H1 (cell line): Measurements from ENCODE around the gene NR1I3. TPM values are rescaled to one million over a fixed set of nuclear protein-coding genes. Genes with fewer than 3 reads are reported as not detected.

Experiments
- CTCF ChIA-PET: fragments of 300-600 bp; sonication (Branson Sonifier 250); formaldehyde crosslinking; loops from one replicate; lab custom pipeline; 2021; ENCODE audit not compliant: partially characterized antibody; lab: Charles Lee
- POLR2A ChIA-PET: fragments of 300-600 bp; sonication (Branson Sonifier 250); formaldehyde crosslinking; loops from one replicate; lab custom pipeline; 2021; ENCODE audit warnings: inconsistent platforms; ENCODE audit not compliant: partially characterized antibody; lab: Charles Lee
- DNase-seq, 2 experiments: peaks; one replicate each; pipeline versions ENCODE4 v3.0.0 to v3.0.0-alpha.2; 2010 to 2022; ENCODE audit warnings: low spot score in 2 of 2, low read depth in 1 of 2, mixed read lengths in 1 of 2
- FAIRE-seq: peaks from 2 replicates; lab custom pipeline; 2011; peaks lifted over from hg19 to GRCh38; lab: Jason Lieb, UNC
- H2AFZ ChIP-seq: 2 replicates; pipeline ENCODE4 v1.8.1; 2012; ENCODE audit warnings: low read length, inconsistent platforms
- H2AK5ac ChIP-seq: 2 replicates; pipeline ENCODE4 v1.6.1; 2013; ENCODE audit warnings: low read depth, low read length
- H2BK120ac ChIP-seq: replicated peaks from 2 replicates; pipeline ENCODE3; 2013; ENCODE audit warnings: low read depth, low read length, inconsistent platforms
- H2BK12ac ChIP-seq: 2 replicates; pipeline ENCODE4 v1.6.1; 2013; ENCODE audit warnings: low read depth, low read length
- H2BK15ac ChIP-seq: 2 replicates; pipeline ENCODE4 v1.6.1; 2013; ENCODE audit warnings: low read length
- H2BK20ac ChIP-seq: 2 replicates; pipeline ENCODE4 v1.6.1; 2013; ENCODE audit warnings: low read length
- H2BK5ac ChIP-seq: 2 replicates; pipeline ENCODE4 v1.6.1; 2013; ENCODE audit warnings: low read depth, low read length
- H3K14ac ChIP-seq: 2 replicates; pipeline ENCODE4 v1.6.1; 2013; ENCODE audit warnings: inconsistent platforms; ENCODE audit not compliant: insufficient read length
- H3K18ac ChIP-seq: 2 replicates; pipeline ENCODE4 v1.6.1; 2013; ENCODE audit warnings: low read length; ENCODE audit errors: extremely low read depth
- H3K23ac ChIP-seq: 2 replicates; pipeline ENCODE4 v1.6.1; 2013; ENCODE audit warnings: inconsistent platforms; ENCODE audit not compliant: insufficient read length
- H3K23me2 ChIP-seq: 2 replicates; pipeline ENCODE4 v1.6.1; 2013; ENCODE audit warnings: low read depth, low read length
- H3K27ac ChIP-seq: 2 replicates; pipeline ENCODE4 v1.6.1; 2011; ENCODE audit warnings: low read depth, low read length, inconsistent platforms
- H3K27me3 ChIP-seq, 4 experiments: replicated peaks in 1 of 4; 1 replicate in 1 of 4; 2 replicates in 3 of 4; pipeline versions ENCODE4 v1.6.1 to v1.8.1; 2011 to 2013; ENCODE audit warnings: low read length in 3 of 4, mild to moderate bottlenecking in 3 of 4, inconsistent platforms in 2 of 4, mixed read lengths in 2 of 4, moderate library complexity in 1 of 4; ENCODE audit not compliant: control insufficient read depth in 3 of 4, insufficient read depth in 3 of 4; ENCODE audit errors: extremely low read depth in 1 of 4
- H3K36me3 ChIP-seq, 4 experiments: 2 replicates each; pipeline versions ENCODE4 v1.6.1 to v1.8.1; 2011 to 2013; ENCODE audit warnings: mild to moderate bottlenecking in 4 of 4, low read length in 3 of 4, moderate library complexity in 2 of 4, control low read depth in 1 of 4, inconsistent platforms in 1 of 4; ENCODE audit not compliant: insufficient read depth in 4 of 4, control insufficient read depth in 2 of 4
- H3K4ac ChIP-seq: replicated peaks from 2 replicates; pipeline ENCODE3; 2013; ENCODE audit warnings: low read length, low read depth, mixed read lengths, inconsistent platforms; ENCODE audit not compliant: insufficient read length
- H3K4me1 ChIP-seq, 4 experiments: replicated peaks in 1 of 4; 1 replicate in 1 of 4; 2 replicates in 3 of 4; pipeline versions ENCODE4 v1.6.1 to v1.8.1; 2011 to 2013; ENCODE audit warnings: low read length in 3 of 4, inconsistent platforms in 2 of 4, mixed read lengths in 1 of 4; ENCODE audit not compliant: insufficient read depth in 4 of 4, control insufficient read depth in 3 of 4
- H3K4me2 ChIP-seq, 2 experiments: 2 replicates each; pipeline versions ENCODE4 v1.6.1 to v1.8.1; 2011 to 2013; ENCODE audit warnings: low read depth in 2 of 2, low read length in 2 of 2, control low read depth in 1 of 2, inconsistent platforms in 1 of 2, mild to moderate bottlenecking in 1 of 2; ENCODE audit not compliant: insufficient read depth in 1 of 2
- H3K4me3 ChIP-seq, 4 experiments: fragments of 200-600, 300-600 bp in 1 of 4; sonication (generic), shearing (Covaris generic), sonication (Bioruptor Twin) in 1 of 4; 2 replicates each; pipeline versions ENCODE4 v1.5.1 to v1.8.1; 2011 to 2016; ENCODE audit warnings: low read length in 4 of 4, low read depth in 3 of 4, control low read depth in 2 of 4, inconsistent platforms in 2 of 4, mild to moderate bottlenecking in 2 of 4, mixed read lengths in 1 of 4, moderate library complexity in 1 of 4; ENCODE audit not compliant: insufficient read depth in 2 of 4; ENCODE audit errors: extremely low read depth in 1 of 4
- H3K56ac ChIP-seq: replicated peaks from 2 replicates; pipeline ENCODE3; 2013; ENCODE audit warnings: low read depth, mild to moderate bottlenecking, mixed read lengths, low read length, inconsistent platforms; ENCODE audit not compliant: insufficient read length
- H3K79me1 ChIP-seq: 2 replicates; pipeline ENCODE4 v1.6.1; 2013; ENCODE audit warnings: low read depth, low read length, control low read depth
- H3K79me2 ChIP-seq, 2 experiments: 2 replicates each; pipeline versions ENCODE4 v1.6.1 to v1.8.1; 2012 to 2013; ENCODE audit warnings: low read length in 2 of 2, mild to moderate bottlenecking in 2 of 2, inconsistent platforms in 1 of 2; ENCODE audit not compliant: insufficient read depth in 2 of 2, control insufficient read depth in 1 of 2
- H3K9ac ChIP-seq, 4 experiments: replicated peaks in 1 of 4; 1 replicate in 1 of 4; 2 replicates in 3 of 4; pipeline versions ENCODE4 v1.6.1 to v1.8.1; 2011 to 2013; ENCODE audit warnings: low read depth in 3 of 4, low read length in 3 of 4, control low read depth in 2 of 4, mild to moderate bottlenecking in 2 of 4, moderate library complexity in 2 of 4, inconsistent platforms in 1 of 4; ENCODE audit errors: extremely low read depth in 1 of 4
- H3K9me3 ChIP-seq, 2 experiments: 2 replicates each; pipeline versions ENCODE4 v1.6.1 to v1.8.1; 2012 to 2013; ENCODE audit warnings: mild to moderate bottlenecking in 2 of 2, moderate library complexity in 2 of 2, control low read depth in 1 of 2, inconsistent platforms in 1 of 2, low read depth in 1 of 2, low read length in 1 of 2, mixed read lengths in 1 of 2; ENCODE audit not compliant: insufficient read depth in 2 of 2
- H4K20me1 ChIP-seq, 2 experiments: replicated peaks in 1 of 2; 2 replicates each; pipeline versions ENCODE3 to v1.8.1; 2011 to 2013; ENCODE audit warnings: inconsistent platforms in 2 of 2, low read length in 2 of 2, mild to moderate bottlenecking in 1 of 2; ENCODE audit not compliant: insufficient read depth in 2 of 2, control insufficient read depth in 1 of 2
- H4K5ac ChIP-seq: 2 replicates; pipeline ENCODE4 v1.6.1; 2013; ENCODE audit warnings: low read length, low read depth, mixed read lengths, inconsistent platforms; ENCODE audit not compliant: insufficient read length
- H4K8ac ChIP-seq: 2 replicates; pipeline ENCODE4 v1.8.0; 2013; ENCODE audit warnings: mild to moderate bottlenecking, moderate library complexity, low read length, inconsistent platforms; ENCODE audit not compliant: insufficient read depth; ENCODE audit errors: extremely low read depth
- H4K91ac ChIP-seq: replicated peaks from 2 replicates; pipeline ENCODE3; 2013; ENCODE audit warnings: low read length, mixed read lengths, inconsistent platforms; ENCODE audit not compliant: insufficient read length
- BCL11A ChIP-seq, 2 experiments: IDR thresholded peaks; one replicate each; pipeline ENCODE4 v1.6.1; 2011; ENCODE audit warnings: low read depth in 2 of 2, low read length in 2 of 2, mild to moderate bottlenecking in 2 of 2
- HDAC2 ChIP-seq, 2 experiments: fragments of 300-600 bp in 1 of 2; sonication (generic) in 1 of 2; IDR thresholded peaks; 2 replicates each; pipeline ENCODE4 v1.6.1; 2011 to 2012; ENCODE audit warnings: low read depth in 2 of 2, low read length in 2 of 2, mild to moderate bottlenecking in 2 of 2, moderate library complexity in 2 of 2, borderline replicate concordance in 1 of 2, inconsistent platforms in 1 of 2
- KDM1A ChIP-seq: fragments of 200-600, 300-600 bp; sonication (generic); IDR thresholded peaks from 2 replicates; pipeline ENCODE4 v1.7.1; 2016; ENCODE audit warnings: mild to moderate bottlenecking, low read length, borderline replicate concordance
- SIX5 ChIP-seq: IDR thresholded peaks from 2 replicates; pipeline ENCODE4 v1.6.1; 2011; ENCODE audit warnings: mild to moderate bottlenecking, low read depth, low read length
- TAF1 ChIP-seq: IDR thresholded peaks from 2 replicates; pipeline ENCODE4 v1.6.1; 2011; ENCODE audit warnings: mild to moderate bottlenecking, low read depth, low read length
- TAF7 ChIP-seq: optimal IDR thresholded peaks from 2 replicates; pipeline ENCODE3; 2011; ENCODE audit warnings: low read depth, mild to moderate bottlenecking, inconsistent platforms, low read length, moderate library complexity, borderline replicate concordance
- WGBS, 2 experiments: shearing (Covaris generic) in 1 of 2; methylation state at CpG; one replicate each; pipeline versions ENCODE4 v1.1.6 to v1.1.7; 2013 to 2015; ENCODE audit warnings: low lambda C conversion rate in 2 of 2, mixed read lengths in 2 of 2, inconsistent platforms in 1 of 2, low coverage in 1 of 2, missing lambda C conversion rate in 1 of 2; ENCODE audit not compliant: insufficient replicate concordance in 2 of 2, insufficient coverage in 1 of 2, insufficient read length in 1 of 2; ENCODE audit errors: extremely low coverage in 1 of 2, missing lambda C conversion rate in 1 of 2; 5-methylcytosine and 5-hydroxymethylcytosine counted together
- polyA plus RNA-seq, 7 experiments: library from polyadenylated mRNA; depleted of rRNA in 3 of 7; stranded (reverse) in 5 of 7; unstranded in 2 of 7; fragments of >200 nt in 5 of 7; fragments of 200-250 nt in 2 of 7; gene quantifications; 1 replicate in 5 of 7; 2 replicates in 1 of 7; 4 replicates in 1 of 7; pipeline versions ENCODE4 v1.2.1 to v1.2.3, GENCODE V29; 2011 to 2013; ENCODE audit warnings: missing spikeins in 2 of 7, mixed read lengths in 2 of 7
- total RNA-seq: library from RNA; stranded (reverse); fragmentation: NEBNext Ultra II Directional; extraction: Animal tissue kit (Norgen Biotek cat#: 25700); gene quantifications from 2 replicates; pipeline ENCODE4 v1.2.1, GENCODE V29; 2021
- TF ChIP-seq, protein P1 (sequence below): IDR thresholded peaks from 2 replicates; pipeline ENCODE4 v1.6.1; 2012; ENCODE audit warnings: low read length, inconsistent platforms

NR1I3 gene
- total and polyA plus RNA-seq, 2 of the 8 experiments (the other 6 are each of a cell fraction or from before 2014, with no cell fraction given) = not detected

- Histone ChIP-seq H3K79me1 (no peaks in the 10 kb centered on the region), H2BK5ac (no peak overlapping the region), H3K18ac (no peak overlapping the region), H3K56ac (no peak overlapping the region), H4K91ac (no peak overlapping the region), H3K27me3 (0 out of 7 replicates have a peak, but pooled peaks cover 0 to 2% (median 0%) of the 10 kb centered on the region in 4 experiments), H3K4me3 (no peak overlapping the region), H2BK15ac (0 out of 2 replicates have a peak overlapping the region, but pooled peaks have one; percentile 61), H3K23ac (no peak overlapping the region), H3K79me2 (no peaks in the 10 kb centered on the region), H3K14ac (no peak overlapping the region), H2BK20ac (no peak overlapping the region), H3K23me2 (no peaks in the 10 kb centered on the region), H3K36me3 (peaks cover 12 to 18% (median 15%) of the 10 kb centered on the region in 4 experiments; a peak in 7 of 8 replicates), H4K5ac (no peak overlapping the region), H2BK12ac (no peak overlapping the region), H4K20me1 (peaks cover 0 to 2% of the 10 kb centered on the region in 2 experiments), H2BK120ac (no peak overlapping the region), H3K9me3 (no peaks in the 10 kb centered on the region), H3K4ac (no peak overlapping the region), H3K4me1 (peaks cover 0 to 13% (median 0%) of the 10 kb centered on the region in 4 experiments; a peak in 3 of 7 replicates), H3K27ac (no peak overlapping the region), H2AFZ (no peak overlapping the region), H3K9ac (no peak overlapping the region), H3K4me2 (peak overlapping the region in 1 of 2 experiments; percentile 8; a peak in 1 of 4 replicates), H2AK5ac (no peak overlapping the region), H4K8ac (no peak overlapping the region)
- ChIA-PET CTCF (interaction anchor here (1.2 to 23.7 kb wide), 8 partner anchors 10 to 164 kb away, joined by 3 to 427 read pairs (median 46); partner anchors contain the start of genes ADAMTS4, NDUFS2 and TOMM40L), POLR2A (interaction anchor here (1.8 to 9.9 kb wide), 3 partner anchors 8 to 96 kb away, joined by 10 to 82 read pairs (median 10); partner anchors contain the start of genes NDUFS2, SDHC and TOMM40L)
- TF ChIP-seq, protein P1, sequence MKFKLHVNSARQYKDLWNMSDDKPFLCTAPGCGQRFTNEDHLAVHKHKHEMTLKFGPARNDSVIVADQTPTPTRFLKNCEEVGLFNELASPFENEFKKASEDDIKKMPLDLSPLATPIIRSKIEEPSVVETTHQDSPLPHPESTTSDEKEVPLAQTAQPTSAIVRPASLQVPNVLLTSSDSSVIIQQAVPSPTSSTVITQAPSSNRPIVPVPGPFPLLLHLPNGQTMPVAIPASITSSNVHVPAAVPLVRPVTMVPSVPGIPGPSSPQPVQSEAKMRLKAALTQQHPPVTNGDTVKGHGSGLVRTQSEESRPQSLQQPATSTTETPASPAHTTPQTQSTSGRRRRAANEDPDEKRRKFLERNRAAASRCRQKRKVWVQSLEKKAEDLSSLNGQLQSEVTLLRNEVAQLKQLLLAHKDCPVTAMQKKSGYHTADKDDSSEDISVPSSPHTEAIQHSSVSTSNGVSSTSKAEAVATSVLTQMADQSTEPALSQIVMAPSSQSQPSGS = no peak
- TF ChIP-seq TAF1 = no peak
- no peak for TF ChIP-seq SIX5
- TF ChIP-seq KDM1A = no peak
- no peak for TF ChIP-seq TAF7
- TF ChIP-seq BCL11A (IDR thresholded peaks at IDR 0.05; ENCODE audit: low read depth in 2 of 2, low read length in 2 of 2) = no peak
- TF ChIP-seq HDAC2 (IDR thresholded peaks at IDR 0.05; ENCODE audit: borderline replicate concordance in 1 of 2, low read depth in 2 of 2, low read length in 2 of 2) = no peak
- FAIRE-seq (no peak), DNase-seq (no peak)
- 73% methylated on average over 6 of the region's 6 CpGs; no CpG with 5 or more reads in 1 of the 2 experiments for WGBS, 2 experiments
Measured at GRCh38 chr1:161217831-161218230, 20.2 kb downstream of the NR1I3 start.
